HL-60 (cell line): ENCODE data around the gene ENPP1.

ENCODE experiments used
- CTCF ChIP-seq: IDR thresholded peaks from one replicate; pipeline ENCODE4 v1.5.1; 2011; ENCODE audit warnings: low read length, control low read depth, inconsistent platforms; ENCODE audit not compliant: insufficient read depth
- POLR2AphosphoS5 ChIP-seq: IDR thresholded peaks from 2 replicates; pipeline ENCODE4 v1.6.1; 2012; ENCODE audit warnings: low read depth

- no peak for TF ChIP-seq CTCF
- TF ChIP-seq POLR2AphosphoS5, result no peak
These were observed 38.9 kb upstream of the ENPP1 start for GRCh38 chr6:131768964-131769363.
